KOPT-K1 (cell line): ENCODE measurements around the gene CDR2.

Experiments used
- H3K27ac ChIP-seq: fragments of 200-600 bp; sonication (generic); 2 replicates; pipeline ENCODE4 v1.5.1; 2016; ENCODE audit warnings: antibody characterized with exemption, mild to moderate bottlenecking, low read depth, low read length; ENCODE audit not compliant: poor library complexity, severe bottlenecking
- H3K36me3 ChIP-seq: fragments of 200-600 bp; sonication (generic); 2 replicates; pipeline ENCODE4 v1.5.1; 2017; ENCODE audit warnings: antibody characterized with exemption, mild to moderate bottlenecking, low read length, moderate library complexity; ENCODE audit not compliant: insufficient read depth
- H3K9me3 ChIP-seq: fragments of 200-600 bp; sonication (generic); 2 replicates; pipeline ENCODE4 v1.5.1; 2017; ENCODE audit warnings: antibody characterized with exemption, low read length, mild to moderate bottlenecking; ENCODE audit not compliant: insufficient read depth, poor library complexity, severe bottlenecking

The CDR2 gene

DNA sequence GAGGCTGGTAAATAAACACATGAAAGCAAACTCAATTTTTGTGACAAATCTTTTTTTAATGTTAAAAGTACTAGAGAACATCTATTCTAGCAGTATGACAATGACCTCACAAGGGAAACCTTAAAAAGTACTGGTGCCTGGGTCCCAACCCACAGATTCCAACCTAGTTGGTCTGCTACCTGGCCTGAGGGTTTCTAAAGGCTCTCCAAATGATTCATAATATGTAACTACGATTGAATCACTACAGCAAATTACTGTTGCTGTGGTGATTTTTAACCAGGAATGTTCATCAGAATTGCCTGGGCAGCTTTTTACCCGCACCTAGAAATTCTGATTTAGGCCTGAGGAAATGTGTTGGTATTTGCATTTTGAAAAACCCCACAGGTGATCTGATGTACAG lies 26.1 kb downstream of the CDR2 start:
- Histone ChIP-seq H3K9me3 (no peaks in the 10 kb centered on the region), H3K27ac (no peak overlapping the region)

GRCh38 chr16:22347100-22347820 lies 27.2 kb downstream of the CDR2 start:
- Histone ChIP-seq H3K27ac (no peak overlapping the region), H3K36me3 (peaks cover 76% of the 10 kb centered on the region), H3K9me3 (no peaks in the 10 kb centered on the region)

More for the DNA sequence above, 26.1 kb downstream of the CDR2 start:
- peaks cover 80% of the 10 kb centered on the region for H3K36me3 ChIP-seq

GRCh38 chr16:22346483-22346882 lies 27.9 kb downstream of the CDR2 start:
- Histone ChIP-seq H3K9me3 (no peaks in the 10 kb centered on the region), H3K27ac (no peak overlapping the region), H3K36me3 (peaks cover 69% of the 10 kb centered on the region)

DNA sequence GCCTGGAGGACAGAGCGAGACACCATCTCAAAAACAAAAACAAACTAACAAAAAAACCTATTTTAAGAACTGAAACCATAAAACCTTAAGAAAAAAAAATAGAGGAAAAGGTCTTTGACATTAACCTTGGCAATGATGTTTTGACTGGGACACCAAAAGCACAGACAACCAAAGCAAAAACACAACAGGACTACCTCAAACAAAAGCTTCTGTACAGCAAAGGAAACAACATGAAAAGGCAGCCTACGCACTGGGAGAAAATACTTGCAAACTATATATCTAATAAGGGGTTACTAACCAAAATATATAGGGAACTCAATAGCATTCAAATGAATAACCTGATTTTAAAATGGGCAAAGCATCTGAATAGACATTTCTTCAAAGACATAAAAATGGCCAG lies 32.3 kb downstream of the CDR2 start:
- Histone ChIP-seq H3K9me3 (peaks cover 19% of the 10 kb centered on the region), H3K36me3 (peaks cover 40% of the 10 kb centered on the region), H3K27ac (no peak overlapping the region)

- Histone ChIP-seq H3K36me3 (peaks cover 40% of the 10 kb centered on the region), H3K27ac (no peak overlapping the region), H3K9me3 (peaks cover 31% of the 10 kb centered on the region)
These were observed 33.5 kb downstream of the CDR2 start for GRCh38 chr16:22340945-22341344.

GRCh38 chr16:22337849-22338635 lies 36.4 kb downstream of the CDR2 start:
- peaks cover 35% of the 10 kb centered on the region for H3K9me3 ChIP-seq
- no peak overlapping the region for H3K27ac ChIP-seq
- peaks cover 57% of the 10 kb centered on the region for H3K36me3 ChIP-seq

- H3K27ac ChIP-seq = no peak overlapping the region
- peaks cover 60% of the 10 kb centered on the region for H3K36me3 ChIP-seq
- H3K9me3 ChIP-seq = peaks cover 35% of the 10 kb centered on the region
These were observed 37.4 kb downstream of the CDR2 start for GRCh38 chr16:22337045-22337444.

GRCh38 chr16:22336581-22336980 lies 37.8 kb downstream of the CDR2 start:
- peaks cover 35% of the 10 kb centered on the region for H3K9me3 ChIP-seq
- H3K27ac ChIP-seq = no peak overlapping the region
- peaks cover 65% of the 10 kb centered on the region for H3K36me3 ChIP-seq

DNA sequence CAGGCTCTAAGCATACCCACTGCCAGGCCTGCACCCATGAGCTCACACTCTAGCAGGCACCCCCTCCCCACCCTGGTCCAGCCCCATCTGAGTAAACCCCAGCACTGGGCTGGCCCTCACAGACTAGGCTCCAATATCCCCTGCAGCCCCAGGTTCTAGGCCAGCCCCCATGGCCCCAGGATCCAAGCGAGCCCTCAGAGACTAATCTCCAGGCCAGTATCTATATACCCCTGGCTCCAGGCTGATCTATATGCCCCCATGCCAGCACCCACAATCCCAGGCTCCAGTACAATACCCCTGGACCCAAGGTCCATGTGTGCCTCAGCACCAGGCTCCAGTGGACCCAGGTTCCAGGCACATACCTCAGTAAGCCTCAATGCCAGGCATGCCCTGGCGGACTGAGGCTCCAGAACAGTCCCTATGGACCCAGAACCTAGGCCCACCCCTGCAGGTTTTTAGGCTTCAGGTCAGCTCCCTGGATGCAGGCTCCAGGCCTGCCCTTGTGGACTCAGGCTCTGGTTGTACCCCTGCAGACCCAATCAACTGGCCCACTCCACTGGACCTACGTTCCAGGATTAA lies 38.7 kb downstream of the CDR2 start:
- Histone ChIP-seq H3K9me3 (peaks cover 29% of the 10 kb centered on the region), H3K36me3 (peaks cover 72% of the 10 kb centered on the region), H3K27ac (no peak overlapping the region)

- Histone ChIP-seq H3K36me3 (peaks cover 94% of the 10 kb centered on the region), H3K27ac (no peak overlapping the region), H3K9me3 (peaks cover 29% of the 10 kb centered on the region)
These were observed 40.9 kb downstream of the CDR2 start for GRCh38 chr16:22333457-22333994.

- no peaks in the 10 kb centered on the region for H3K9me3 ChIP-seq
- no peak overlapping the region for H3K27ac ChIP-seq
- H3K36me3 ChIP-seq = peaks cover 99% of the 10 kb centered on the region
These were observed 44.1 kb downstream of the CDR2 start for GRCh38 chr16:22330326-22330725.

- no peak overlapping the region for H3K27ac ChIP-seq
These were observed 45.2 kb downstream of the CDR2 start for GRCh38 chr16:22329199-22329695.

DNA sequence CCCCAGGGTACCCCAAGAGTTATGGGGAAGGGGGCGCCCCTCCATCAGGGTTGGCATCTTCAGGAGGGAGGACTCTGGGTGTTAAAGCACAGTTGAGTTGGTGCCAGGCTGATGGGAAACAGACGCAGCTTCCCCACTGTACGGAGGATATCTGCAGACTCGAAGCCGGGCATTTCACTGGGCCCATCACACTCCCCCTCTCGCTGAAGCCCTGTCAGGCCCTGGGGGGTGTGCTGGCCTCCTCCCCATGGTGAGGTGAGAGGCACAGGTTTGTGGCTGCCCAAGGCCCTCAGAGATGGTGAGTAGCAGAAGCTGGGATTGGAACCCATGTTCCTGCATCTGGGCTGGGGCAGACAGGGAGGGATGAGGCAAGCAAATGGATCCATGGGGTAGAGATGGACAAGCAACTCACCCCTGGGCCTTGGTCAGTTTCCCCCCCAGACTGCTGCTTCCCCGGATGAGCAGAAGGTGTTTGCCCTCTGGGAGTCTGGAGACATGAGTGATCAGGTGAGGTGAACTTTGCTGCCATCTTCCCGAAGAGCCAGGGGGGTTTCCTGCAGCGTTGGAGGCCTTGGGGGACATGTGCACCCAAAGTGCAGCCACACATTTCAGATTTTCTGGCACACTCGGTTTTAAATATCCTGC lies 46.2 kb downstream of the CDR2 start:
- Histone ChIP-seq H3K36me3 (peaks cover 99% of the 10 kb centered on the region), H3K9me3 (no peaks in the 10 kb centered on the region), H3K27ac (no peak overlapping the region)

More at GRCh38 chr16:22329199-22329695, 45.2 kb downstream of the CDR2 start:
- Histone ChIP-seq H3K36me3 (peaks cover 99% of the 10 kb centered on the region), H3K9me3 (no peaks in the 10 kb centered on the region)

DNA sequence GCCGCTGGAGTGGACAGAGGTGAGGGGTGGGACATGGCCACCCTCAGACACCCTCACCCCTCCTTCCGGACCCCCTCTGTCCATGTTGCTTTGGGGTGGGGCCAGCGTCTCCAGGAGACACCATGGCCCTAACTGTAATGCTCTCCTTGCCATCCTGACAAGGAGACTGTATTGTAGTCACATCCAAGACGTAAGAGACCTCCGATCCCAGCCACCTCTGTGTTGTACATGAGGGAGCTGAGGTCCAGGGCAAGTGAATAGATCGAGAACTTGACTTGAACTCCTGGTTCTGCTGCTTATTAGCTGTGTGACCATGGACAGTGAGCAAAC lies 47.0 kb downstream of the CDR2 start:
- Histone ChIP-seq H3K9me3 (no peaks in the 10 kb centered on the region), H3K27ac (no peak overlapping the region), H3K36me3 (peaks cover 99% of the 10 kb centered on the region)
